Kidney (tissue), 14 donors: Measurements from ENCODE around the gene ABLIM1. TPM values are rescaled to one million over a fixed set of nuclear protein-coding genes. Genes with fewer than 3 reads are reported as not detected.

Experiments
- DNase-seq, 5 donors: peaks; one replicate each; pipeline ENCODE4 v3.0.0-alpha.2; 2013 to 2020
- FAIRE-seq: peaks from 2 replicates; lab custom pipeline; 2012; peaks lifted over from hg19 to GRCh38; lab: Jason Lieb, UNC
- H3K27ac ChIP-seq, 2 donors: one replicate each; pipeline ENCODE4 v1.7.0; 2013; ENCODE audit warnings: low read depth in 2 of 2, low read length in 2 of 2, inconsistent platforms in 1 of 2
- H3K27me3 ChIP-seq: one replicate; pipeline ENCODE4 v1.7.1; 2013; ENCODE audit warnings: low read length, inconsistent platforms; ENCODE audit not compliant: control insufficient read depth, insufficient read depth
- H3K36me3 ChIP-seq, 3 donors: one replicate each; pipeline versions ENCODE4 v1.7.0 to v1.7.1; 2013; ENCODE audit warnings: low read length in 3 of 3, control low read depth in 1 of 3, inconsistent platforms in 1 of 3; ENCODE audit not compliant: insufficient read depth in 3 of 3, control insufficient read depth in 2 of 3
- H3K4me1 ChIP-seq, 3 donors: one replicate each; pipeline versions ENCODE4 v1.7.0 to v1.7.1; 2013; ENCODE audit warnings: low read length in 3 of 3, inconsistent platforms in 1 of 3, low read depth in 1 of 3; ENCODE audit not compliant: control insufficient read depth in 2 of 3, insufficient read depth in 2 of 3
- H3K4me3 ChIP-seq, 3 donors: one replicate each; pipeline versions ENCODE4 v1.7.0 to v1.8.1; 2013; ENCODE audit warnings: low read length in 3 of 3, control low read depth in 1 of 3, inconsistent platforms in 1 of 3
- H3K9ac ChIP-seq, 3 donors: one replicate each; pipeline versions ENCODE4 v1.7.0 to v1.7.1; 2013; ENCODE audit warnings: low read length in 3 of 3, control low read depth in 1 of 3, inconsistent platforms in 1 of 3
- H3K9me3 ChIP-seq, 3 donors: one replicate each; pipeline versions ENCODE4 v1.7.0 to v1.7.1; 2013; ENCODE audit warnings: low read length in 3 of 3, control low read depth in 1 of 3, inconsistent platforms in 1 of 3; ENCODE audit not compliant: control insufficient read depth in 2 of 3, insufficient read depth in 1 of 3
- intact Hi-C: fragments of 100-400 bp; cut with DNase I; formaldehyde crosslinking; loops from one replicate; pipeline ENCODE4 v1.11.1; 2022
- polyA plus RNA-seq: library from polyadenylated mRNA; stranded (reverse); fragments of 350-450 nt; fragmentation: Illumina TruSeq; extraction: RNeasy Lipid Tissue Mini Kit (QIAGEN cat#74804); gene quantifications from one replicate; pipeline ENCODE4 v1.2.3, GENCODE V29; 2014; ENCODE audit warnings: low read depth, low replicate concordance; ENCODE audit not compliant: insufficient read depth
- total RNA-seq: library from RNA; stranded (reverse); fragmentation: NEBNext Ultra II Directional; extraction: Animal tissue kit (Norgen Biotek cat#: 25700); gene quantifications from one replicate; pipeline ENCODE4 v1.2.1, GENCODE V29; 2021
- TF ChIP-seq, protein P1 (sequence below): IDR thresholded peaks from 3 replicates; pipeline ENCODE4 v1.5.1; 2012; ENCODE audit warnings: mild to moderate bottlenecking, moderate library complexity, borderline replicate concordance; ENCODE audit not compliant: insufficient read depth; ENCODE audit errors: extremely low read depth
- donor health status: control.
- donor health status: control.
- donor health status: control.
- donor health status: control.
- donor health status: control.
- donor health status: DM: yes; HTN: yes; CAD: no.
- donor health status: Normal renal cell carcinoma (clear cell type).

The ABLIM1 gene
- total and polyA plus RNA-seq, 2 donors from 2014 or later = 32.3 to 158 TPM

DNA sequence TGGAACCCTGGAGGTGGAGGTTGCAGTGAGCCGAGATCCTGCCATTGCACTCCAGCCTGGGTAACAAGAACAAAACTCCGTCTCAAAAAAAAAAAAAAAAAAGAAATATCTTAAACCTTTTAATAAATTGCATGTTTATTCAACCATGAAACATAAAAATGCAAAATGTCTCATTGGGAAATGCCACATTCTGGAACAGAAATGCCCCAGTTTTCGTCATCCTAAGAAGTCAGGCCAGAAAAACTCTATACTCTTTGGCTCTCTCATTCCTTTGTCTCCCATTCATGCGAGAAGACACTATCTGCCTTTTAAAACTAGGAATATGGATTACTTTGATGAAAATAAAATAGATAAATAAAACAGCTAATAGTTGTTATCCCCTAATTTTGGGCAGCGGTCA is 21.5 kb upstream of the ABLIM1 start:
- Histone ChIP-seq H3K9me3 (no peaks in the 10 kb centered on the region), H3K4me3 (no peak overlapping the region), H3K27me3 (no peaks in the 10 kb centered on the region), H3K4me1 (peaks cover 5 to 32% (median 13%) of the 10 kb centered on the region in 3 donors), H3K27ac (no peak overlapping the region), H3K9ac (no peak overlapping the region), H3K36me3 (no peaks in the 10 kb centered on the region)
- TF ChIP-seq, protein P1, sequence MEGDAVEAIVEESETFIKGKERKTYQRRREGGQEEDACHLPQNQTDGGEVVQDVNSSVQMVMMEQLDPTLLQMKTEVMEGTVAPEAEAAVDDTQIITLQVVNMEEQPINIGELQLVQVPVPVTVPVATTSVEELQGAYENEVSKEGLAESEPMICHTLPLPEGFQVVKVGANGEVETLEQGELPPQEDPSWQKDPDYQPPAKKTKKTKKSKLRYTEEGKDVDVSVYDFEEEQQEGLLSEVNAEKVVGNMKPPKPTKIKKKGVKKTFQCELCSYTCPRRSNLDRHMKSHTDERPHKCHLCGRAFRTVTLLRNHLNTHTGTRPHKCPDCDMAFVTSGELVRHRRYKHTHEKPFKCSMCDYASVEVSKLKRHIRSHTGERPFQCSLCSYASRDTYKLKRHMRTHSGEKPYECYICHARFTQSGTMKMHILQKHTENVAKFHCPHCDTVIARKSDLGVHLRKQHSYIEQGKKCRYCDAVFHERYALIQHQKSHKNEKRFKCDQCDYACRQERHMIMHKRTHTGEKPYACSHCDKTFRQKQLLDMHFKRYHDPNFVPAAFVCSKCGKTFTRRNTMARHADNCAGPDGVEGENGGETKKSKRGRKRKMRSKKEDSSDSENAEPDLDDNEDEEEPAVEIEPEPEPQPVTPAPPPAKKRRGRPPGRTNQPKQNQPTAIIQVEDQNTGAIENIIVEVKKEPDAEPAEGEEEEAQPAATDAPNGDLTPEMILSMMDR = no peak
- intact Hi-C loops = no loop called here
- no peak for DNase-seq
- no peak for FAIRE-seq

DNA sequence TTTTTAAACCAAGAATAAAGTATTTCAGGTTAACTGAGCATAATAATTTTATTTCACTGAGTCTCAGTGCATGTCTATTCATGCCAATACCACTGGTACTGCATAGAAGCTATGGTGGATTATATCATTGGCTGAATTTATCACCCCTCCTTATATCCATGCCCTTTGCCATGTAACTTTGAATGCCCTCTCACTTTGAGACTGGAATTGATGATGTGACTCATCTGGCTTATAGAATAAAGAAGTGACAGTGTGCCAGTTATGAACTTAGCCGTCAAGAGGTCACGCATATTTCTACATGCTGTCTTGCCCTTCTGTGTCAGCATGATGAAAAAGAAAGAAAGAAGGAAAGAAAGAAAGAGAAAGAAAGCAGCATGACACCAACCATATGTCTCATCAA is 20.7 kb upstream of the ABLIM1 start:
- DNase-seq (no peak), FAIRE-seq (no peak)
- no peaks in the 10 kb centered on the region for H3K36me3 ChIP-seq
- H3K4me1 ChIP-seq = peaks cover 5 to 24% (median 8%) of the 10 kb centered on the region in 3 donors
- H3K27me3 ChIP-seq = no peaks in the 10 kb centered on the region
- TF ChIP-seq, protein P1 = no peak
- no peak overlapping the region for H3K9ac ChIP-seq
- no peaks in the 10 kb centered on the region for H3K9me3 ChIP-seq
- H3K27ac ChIP-seq = no peak overlapping the region
- H3K4me3 ChIP-seq = no peak overlapping the region
- intact Hi-C loops = no loop called here

DNA sequence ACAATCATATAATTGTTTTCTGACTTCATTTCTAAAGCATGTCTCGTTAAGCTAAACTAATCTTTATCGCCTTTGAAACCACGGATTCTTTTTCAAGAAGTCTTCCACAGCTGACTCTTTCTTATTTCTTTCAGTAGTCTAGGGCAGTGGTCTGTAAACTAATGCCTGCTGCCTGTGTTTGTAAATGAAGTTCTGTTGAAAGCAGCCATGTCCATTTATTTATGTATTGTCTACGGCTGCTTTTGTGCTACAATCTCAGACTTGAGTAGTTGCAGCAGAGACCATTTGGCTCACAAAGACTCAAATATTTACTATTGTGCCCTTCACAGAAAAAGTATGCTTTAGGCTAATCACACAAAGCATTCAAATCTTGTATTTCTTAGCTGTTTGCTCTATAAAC is 20.3 kb upstream of the ABLIM1 start:
- Histone ChIP-seq H3K9ac (no peak overlapping the region), H3K4me1 (peaks cover 3 to 21% (median 5%) of the 10 kb centered on the region in 3 donors), H3K36me3 (no peaks in the 10 kb centered on the region), H3K27ac (no peak overlapping the region), H3K9me3 (no peaks in the 10 kb centered on the region), H3K27me3 (no peaks in the 10 kb centered on the region), H3K4me3 (no peak overlapping the region)
- intact Hi-C loops = no loop called here
- TF ChIP-seq, protein P1 = no peak
- no peak for FAIRE-seq
- DNase-seq = no peak

DNA sequence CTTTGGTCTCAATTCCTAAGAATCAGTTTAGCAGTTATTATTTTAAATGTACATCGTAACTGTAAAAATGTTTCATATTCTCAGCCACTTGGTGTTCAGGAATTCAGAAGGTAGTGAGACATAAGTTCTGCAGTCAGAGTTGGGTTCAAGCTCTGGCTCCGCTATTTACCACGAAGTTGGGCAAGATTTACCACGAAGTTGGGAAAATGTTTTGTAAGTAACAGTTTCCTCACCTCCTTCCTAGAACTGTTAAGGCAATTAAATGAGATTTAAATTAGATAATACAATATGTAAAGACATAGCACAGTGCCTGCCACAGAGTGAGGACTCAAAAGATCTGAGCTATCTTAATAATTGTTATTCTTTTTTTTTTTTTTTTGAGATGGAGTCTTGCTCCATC is 16.3 kb upstream of the ABLIM1 start:
- Histone ChIP-seq H3K4me3 (no peak overlapping the region), H3K27ac (no peak overlapping the region), H3K36me3 (no peaks in the 10 kb centered on the region), H3K4me1 (no peaks in the 10 kb centered on the region), H3K9ac (no peak overlapping the region), H3K9me3 (no peaks in the 10 kb centered on the region), H3K27me3 (no peaks in the 10 kb centered on the region)
- TF ChIP-seq, protein P1 = no peak
- intact Hi-C loops = no loop called here
- no peak for FAIRE-seq
- DNase-seq = no peak
